NCI-H187 treated with DMSO at 0.1 percent for 48 hours (cell line): Measurements from ENCODE around the gene MTSS2.
"Not testable (repeated sequence)": the region's sequence is repeated elsewhere in the genome, so short reads cannot be mapped to it uniquely, and the experiment has no call there.

ENCODE experiments used
- DNase-seq: peaks from one replicate; lab custom pipeline; 2025; lab: John Stamatoyannopoulos, UW

Gene MTSS2

GRCh38 chr16:70674221-70675014, 11.4 kb downstream of the MTSS2 start:
- no peak for DNase-seq

GRCh38 chr16:70670938-70671337, 14.9 kb downstream of the MTSS2 start:
- not testable (repeated sequence) for DNase-seq

- DNase-seq = no peak
Observed at GRCh38 chr16:70670175-70670574, 15.7 kb downstream of the MTSS2 start.

GRCh38 chr16:70665806-70666735, 19.8 kb downstream of the MTSS2 start:
- no peak for DNase-seq

- DNase-seq = no peak
Observed at GRCh38 chr16:70665113-70665694, 20.6 kb downstream of the MTSS2 start.

GRCh38 chr16:70664325-70665112, 21.3 kb downstream of the MTSS2 start:
- DNase-seq = no peak

- DNase-seq = no peak
Observed at GRCh38 chr16:70663524-70664324, 22.1 kb downstream of the MTSS2 start.

GRCh38 chr16:70662991-70663523, 22.8 kb downstream of the MTSS2 start:
- no peak for DNase-seq

- no peak for DNase-seq
Observed at GRCh38 chr16:70661918-70662641, 23.8 kb downstream of the MTSS2 start.

- no peak for DNase-seq
Observed at GRCh38 chr16:70661534-70661917, 24.3 kb downstream of the MTSS2 start.

- DNase-seq = no peak
Observed at GRCh38 chr16:70660672-70661350, 25.0 kb downstream of the MTSS2 start.

- DNase-seq = no peak
Observed at GRCh38 chr16:70659953-70660671, 25.7 kb downstream of the MTSS2 start.

- no peak for DNase-seq
Observed at GRCh38 chr16:70659546-70659945, 26.3 kb downstream of the MTSS2 start.

GRCh38 chr16:70658921-70659320, 26.9 kb downstream of the MTSS2 start:
- DNase-seq = no peak

GRCh38 chr16:70657956-70658355, 27.9 kb downstream of the MTSS2 start:
- DNase-seq = no peak

GRCh38 chr16:70656712-70657263, 29.1 kb downstream of the MTSS2 start:
- no peak for DNase-seq

GRCh38 chr16:70656065-70656711, 29.7 kb downstream of the MTSS2 start:
- no peak for DNase-seq
